HG03159 (cell line): ENCODE measurements around the gene ABHD3.
"Not testable (repeated sequence)": the region's sequence is repeated elsewhere in the genome, so short reads cannot be mapped to it uniquely, and the experiment has no call there.

ENCODE experiments used
- ATAC-seq: cut with Tn5 transposase; IDR thresholded peaks from one replicate; pipeline ENCODE4 v1.9.1; 2021; ENCODE audit warnings: mild to moderate bottlenecking, moderate library complexity; ENCODE audit not compliant: unreplicated experiment

ABHD3 gene

GRCh38 chr18:21706386-21706865, 1.9 kb upstream of the ABHD3 start:
- ATAC-seq, result no peak

DNA sequence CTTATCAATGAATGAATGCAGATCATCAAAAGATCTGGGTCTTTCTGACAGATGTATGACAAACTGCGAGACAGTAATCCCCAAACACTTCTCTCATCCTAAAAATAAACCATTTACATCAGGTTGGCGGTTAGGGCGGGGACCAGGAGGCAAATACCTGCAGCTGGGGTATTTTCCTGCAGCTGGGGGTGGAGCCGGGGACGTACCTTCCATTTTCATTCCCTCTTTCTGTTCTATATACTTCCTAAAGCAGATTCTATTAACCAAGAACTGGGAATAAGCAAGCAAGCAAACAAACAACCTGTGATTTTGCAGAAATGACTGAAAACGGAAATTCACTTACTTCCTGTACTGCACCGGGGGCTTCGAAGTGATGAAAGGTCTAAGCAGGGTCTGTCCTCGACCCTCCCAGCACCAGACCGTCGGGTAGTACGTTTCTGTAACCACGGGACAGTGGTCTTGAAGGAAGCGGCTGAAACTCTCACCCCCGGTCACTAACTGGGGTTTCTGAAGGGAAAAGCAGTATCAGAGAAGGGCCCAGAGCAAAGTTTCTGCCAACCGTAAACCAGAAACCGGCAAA, 1.2 kb downstream of the ABHD3 start:
- ATAC-seq, result no peak

GRCh38 chr18:21702602-21703001, 2.0 kb downstream of the ABHD3 start:
- ATAC-seq, result no peak

DNA sequence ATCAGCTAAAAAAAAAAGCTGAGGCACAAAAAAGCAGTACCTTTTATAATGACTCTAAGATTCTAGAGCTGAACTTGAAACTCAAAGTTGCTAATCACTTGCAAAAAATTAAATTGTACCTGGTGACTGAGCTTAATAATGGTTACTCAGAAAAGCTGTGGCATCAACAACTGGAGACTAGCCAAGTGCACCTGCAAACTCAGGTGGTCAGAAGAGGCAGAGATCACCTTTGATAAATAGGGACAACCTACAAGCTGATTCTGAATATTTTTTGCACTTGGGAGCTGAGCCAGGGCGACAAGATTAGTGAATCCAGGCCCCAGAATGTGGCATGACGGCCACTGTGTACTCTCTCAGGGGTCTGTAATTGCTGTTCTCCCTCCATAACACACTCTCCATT, 3.0 kb downstream of the ABHD3 start:
- ATAC-seq, result no peak

- no peak for ATAC-seq
Measured at GRCh38 chr18:21700528-21701075, 4.0 kb downstream of the ABHD3 start.

- no peak for ATAC-seq
Measured at GRCh38 chr18:21693322-21693721, 11.3 kb downstream of the ABHD3 start.

GRCh38 chr18:21689736-21690135, 14.8 kb downstream of the ABHD3 start:
- ATAC-seq, result no peak

DNA sequence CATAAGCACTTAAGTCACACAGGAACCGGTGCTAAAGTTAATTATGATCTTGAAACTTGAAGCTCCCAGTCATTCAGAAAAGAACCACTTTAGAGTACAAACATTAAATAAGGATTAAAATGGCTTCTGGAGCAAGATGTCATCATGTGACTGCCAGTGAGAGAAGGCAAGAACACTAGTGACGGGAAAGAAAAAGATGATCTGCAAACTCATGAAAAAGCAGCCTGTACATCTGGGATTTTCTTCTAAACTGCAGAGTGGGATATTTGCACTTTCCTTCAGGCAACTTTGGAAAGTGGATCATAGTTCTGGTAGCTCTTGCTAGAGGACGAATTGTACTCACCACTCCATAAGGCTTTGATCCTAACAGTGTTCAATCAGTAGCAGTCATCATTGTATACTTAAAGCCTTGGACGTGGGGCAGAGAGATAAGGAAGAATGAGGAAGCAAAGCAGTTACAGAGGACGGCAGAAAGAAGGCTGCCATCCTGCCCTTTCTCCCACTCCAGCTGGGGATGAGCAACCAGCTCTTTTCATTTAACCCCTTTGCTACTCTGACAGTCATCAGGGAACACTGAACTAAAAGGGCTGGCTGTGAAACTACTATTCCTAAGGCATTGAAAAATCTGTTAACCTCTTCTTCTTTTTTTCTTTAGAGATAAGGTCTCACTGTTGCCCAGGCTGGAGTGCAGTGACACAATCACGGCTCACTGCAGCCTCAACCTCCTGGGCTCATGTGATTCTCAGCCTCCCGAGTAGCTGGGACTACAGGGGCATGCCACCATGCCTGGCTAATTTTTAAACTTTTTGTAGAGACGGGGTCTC, 18.1 kb downstream of the ABHD3 start:
- no peak for ATAC-seq

DNA sequence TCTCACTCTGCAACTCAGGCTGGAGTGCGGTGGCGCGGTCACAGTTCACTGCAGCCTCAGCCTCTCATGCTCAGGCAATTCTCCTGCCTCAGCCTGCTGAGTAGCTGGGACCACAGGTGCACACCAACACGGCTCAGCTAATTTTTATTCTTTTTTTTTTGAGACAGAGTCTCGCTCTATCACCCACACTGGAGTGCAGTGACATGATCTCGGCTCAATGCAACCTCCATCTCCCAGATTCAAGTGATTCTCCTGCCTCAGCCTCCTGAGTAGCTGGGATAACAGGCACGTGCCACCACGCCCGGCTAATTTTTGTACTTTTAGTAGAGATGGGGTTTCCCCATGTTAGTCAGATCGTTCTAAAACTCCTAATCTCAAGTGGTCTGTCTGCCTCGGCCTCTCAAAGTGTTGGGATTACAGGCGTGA, 19.0 kb downstream of the ABHD3 start:
- ATAC-seq, result peak; percentile 65

DNA sequence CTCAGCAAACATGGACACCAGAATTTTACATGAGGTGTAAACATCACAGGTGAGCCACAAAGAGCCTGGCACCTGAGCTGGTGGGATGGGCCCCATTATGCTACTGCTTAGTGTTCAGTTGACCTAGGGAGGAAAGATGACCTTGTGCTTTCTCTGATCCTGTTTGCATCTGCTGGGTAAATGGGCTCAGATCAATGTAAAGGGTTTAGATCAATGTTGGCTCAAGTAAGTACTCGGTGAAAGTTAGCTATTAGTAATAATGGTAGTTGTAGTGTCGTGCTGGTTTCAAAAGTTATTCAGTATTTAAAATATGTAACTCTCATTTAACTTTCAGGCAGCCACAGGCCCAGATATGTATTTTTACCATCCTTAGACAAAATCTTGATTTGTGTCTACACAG, 19.8 kb downstream of the ABHD3 start:
- peak; percentile 62 for ATAC-seq

DNA sequence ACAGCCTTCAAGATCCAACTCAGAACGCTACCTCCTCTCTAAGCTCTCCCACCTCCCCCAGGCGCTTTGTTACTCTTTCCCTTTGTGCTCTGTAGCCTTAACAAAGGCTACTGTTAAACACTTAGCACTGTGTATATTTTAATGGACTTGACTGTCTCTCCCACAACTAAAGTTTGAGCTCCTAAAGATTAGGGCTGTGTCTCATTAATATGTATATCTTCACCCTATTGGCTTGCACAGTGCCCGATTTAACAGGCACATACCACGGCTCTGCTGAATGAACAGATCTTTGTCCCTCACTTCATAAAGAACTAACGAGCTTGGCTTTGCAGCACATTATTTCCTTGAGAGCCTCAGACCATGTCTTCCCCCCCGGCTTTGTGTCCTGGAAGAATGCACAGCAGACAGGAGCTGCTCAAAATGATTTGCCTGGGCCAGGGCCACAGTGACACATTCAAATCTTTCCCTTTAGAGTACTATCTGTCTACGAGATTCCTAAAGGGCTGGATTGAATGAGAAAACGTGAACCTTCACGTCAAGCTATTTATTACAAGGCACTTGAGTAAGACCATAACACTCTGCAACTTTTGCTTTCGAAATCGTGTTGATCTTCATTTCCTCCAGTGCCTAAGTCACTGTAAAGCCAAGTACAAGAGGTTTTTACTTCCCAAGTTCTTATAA, 22.1 kb downstream of the ABHD3 start:
- peak; percentile 39 for ATAC-seq

- ATAC-seq, result no peak
Measured at GRCh38 chr18:21680161-21680560, 24.4 kb downstream of the ABHD3 start.

DNA sequence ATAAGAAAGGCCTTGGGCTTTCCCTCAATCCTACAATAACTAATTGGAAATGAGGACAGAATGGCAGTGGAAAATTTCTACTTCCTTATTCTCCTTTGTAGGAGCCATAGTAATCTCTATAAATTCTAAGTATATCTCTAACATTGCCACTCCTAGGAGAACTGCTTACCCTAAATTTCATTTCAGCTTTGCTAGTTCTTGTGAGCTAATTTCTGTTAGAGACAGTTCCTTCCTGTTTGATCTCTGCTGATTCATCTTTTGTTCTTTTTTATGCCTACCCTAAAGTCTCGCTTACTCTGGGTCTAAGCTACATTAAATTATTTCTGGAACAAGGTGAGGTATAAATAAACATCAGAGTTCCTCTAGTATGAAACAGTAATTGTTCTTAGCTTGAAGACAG, 25.7 kb downstream of the ABHD3 start:
- ATAC-seq, result no peak

GRCh38 chr18:21675354-21675753, 29.2 kb downstream of the ABHD3 start:
- not testable (repeated sequence) for ATAC-seq

GRCh38 chr18:21672521-21673267, 31.9 kb downstream of the ABHD3 start:
- no peak for ATAC-seq

- ATAC-seq, result no peak
Measured at GRCh38 chr18:21669736-21670285, 34.8 kb downstream of the ABHD3 start.

- ATAC-seq, result no peak
Measured at GRCh38 chr18:21664069-21664468, 40.5 kb downstream of the ABHD3 start.

DNA sequence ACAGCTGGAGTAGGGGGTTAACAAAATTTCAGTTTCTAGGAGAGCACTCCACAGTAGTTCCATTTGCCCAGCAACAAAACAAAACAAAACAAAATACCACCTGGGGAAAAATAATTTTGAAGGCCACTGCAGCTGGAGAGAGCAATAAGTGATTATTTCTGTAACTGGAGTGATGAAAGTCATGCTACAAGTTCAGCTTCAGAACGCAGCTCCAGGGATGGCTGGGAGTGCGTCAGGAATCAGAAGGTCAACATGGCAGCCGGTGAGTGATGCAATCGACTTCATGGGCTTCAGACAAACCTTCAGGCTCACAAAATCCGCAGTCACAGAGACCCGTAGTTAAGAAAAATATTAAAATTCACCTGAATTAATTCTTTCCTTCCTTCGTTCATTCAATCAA, 41.0 kb downstream of the ABHD3 start:
- no peak for ATAC-seq

GRCh38 chr18:21662581-21662980, 42.0 kb downstream of the ABHD3 start:
- ATAC-seq, result no peak

- ATAC-seq, result peak; percentile 60
Measured at GRCh38 chr18:21660078-21660477, 44.5 kb downstream of the ABHD3 start.

- no peak for ATAC-seq
Measured at GRCh38 chr18:21656402-21656801, 48.2 kb downstream of the ABHD3 start.
